PC-9 (cell line): Measurements from ENCODE around the gene CD8B2. TPM values are rescaled to one million over a fixed set of nuclear protein-coding genes. Genes with fewer than 3 reads are reported as not detected.
"Not testable (repeated sequence)": the region's sequence is repeated elsewhere in the genome, so short reads cannot be mapped to it uniquely, and the experiment has no call there.

Experiments used
- BruUV-seq: library from RNA; stranded (reverse); fragments of 400-500 nt; replicated peaks from 2 replicates; lab custom pipeline; 2021; lab: Mats Ljungman, UMichigan
- CTCF ChIA-PET: fragments of 300-600 bp; sonication (Branson Sonifier 250); formaldehyde crosslinking; loops from one replicate; lab custom pipeline; 2022; ENCODE audit warnings: antibody characterized with exemption; lab: Charles Lee
- POLR2A ChIA-PET: fragments of 300-600 bp; sonication (Branson Sonifier 250); formaldehyde crosslinking; loops from one replicate; lab custom pipeline; 2022; ENCODE audit warnings: antibody characterized with exemption; ENCODE audit not compliant: unreplicated experiment; lab: Charles Lee
- DNase-seq, 2 experiments: peaks; one replicate each; pipeline versions ENCODE4 v3.0.0 to v3.0.0-alpha.2; 2015 to 2022; ENCODE audit warnings: mixed read lengths in 1 of 2
- H2AFZ ChIP-seq: fragments of 200-600 bp; sonication (generic); 2 replicates; pipeline ENCODE4 v1.8.1; 2017; ENCODE audit warnings: antibody characterized with exemption
- H3F3A ChIP-seq: fragments of 200-600 bp; sonication (generic); 2 replicates; pipeline ENCODE4 v1.8.1; 2017; ENCODE audit warnings: antibody characterized with exemption, mild to moderate bottlenecking, low read depth; ENCODE audit not compliant: insufficient read depth
- H3K27ac ChIP-seq: fragments of 200-600 bp; sonication (generic); 2 replicates; pipeline ENCODE4 v1.6.1; 2016; ENCODE audit warnings: mixed run types
- H3K27me3 ChIP-seq: fragments of 200-600 bp; sonication (generic); 2 replicates; pipeline ENCODE4 v1.6.1; 2016; ENCODE audit warnings: low read depth, mixed run types; ENCODE audit not compliant: insufficient read depth
- H3K36me3 ChIP-seq: fragments of 200-600 bp; sonication (generic); 2 replicates; pipeline ENCODE4 v1.6.1; 2016; ENCODE audit warnings: low read depth, mixed run types
- H3K4me1 ChIP-seq: fragments of 200-600 bp; sonication (generic); replicated peaks from 2 replicates; pipeline ENCODE4 v1.6.1; 2016; ENCODE audit warnings: mixed run types; ENCODE audit not compliant: insufficient read depth
- H3K4me2 ChIP-seq: fragments of 200-600 bp; sonication (generic); 2 replicates; pipeline ENCODE4 v1.6.1; 2017; ENCODE audit warnings: mixed run types
- H3K4me3 ChIP-seq: fragments of 200-600 bp; sonication (generic); 2 replicates; pipeline ENCODE4 v1.6.1; 2016; ENCODE audit warnings: mixed run types
- H3K79me2 ChIP-seq: fragments of 200-600 bp; sonication (generic); 2 replicates; pipeline ENCODE4 v1.6.1; 2017; ENCODE audit warnings: low read depth, mixed run types
- H3K9me2 ChIP-seq: fragments of 200-600 bp; sonication (generic); 2 replicates; pipeline ENCODE4 v1.8.1; 2017; ENCODE audit warnings: mild to moderate bottlenecking; ENCODE audit not compliant: insufficient read depth
- H3K9me3 ChIP-seq: fragments of 200-600 bp; sonication (generic); 2 replicates; pipeline ENCODE4 v1.8.1; 2016; ENCODE audit warnings: low read depth; ENCODE audit not compliant: insufficient read depth
- H4K20me1 ChIP-seq: fragments of 200-600 bp; sonication (generic); 2 replicates; pipeline ENCODE4 v1.8.1; 2017; ENCODE audit not compliant: insufficient read depth
- intact Hi-C: fragments of 100-400 bp; cut with micrococcal nuclease; formaldehyde crosslinking; loops from one replicate; pipeline ENCODE4 v1.10.0; 2022; ENCODE audit not compliant: unreplicated experiment
- total RNA-seq: library from RNA; stranded (reverse); gene quantifications from 2 replicates; pipeline ENCODE4 v1.2.3, GENCODE V29; 2021

The CD8B2 gene
- total RNA-seq, 1 experiment from 2014 or later, result not detected

- H3K4me2 ChIP-seq, CTCF ChIA-PET, H3K36me3 ChIP-seq, H4K20me1 ChIP-seq, H3F3A ChIP-seq, POLR2A ChIA-PET, H3K27me3 ChIP-seq, H3K9me3 ChIP-seq, intact Hi-C loops, DNase-seq, H3K4me3 ChIP-seq, H3K9me2 ChIP-seq, H2AFZ ChIP-seq, H3K4me1 ChIP-seq, H3K79me2 ChIP-seq, H3K27ac ChIP-seq, BruUV-seq: not testable (repeated sequence)
These were observed 15.2 kb downstream of the CD8B2 start for GRCh38 chr2:106502351-106502750.

GRCh38 chr2:106504192-106504591 is 17.0 kb downstream of the CD8B2 start:
- H3K9me2 ChIP-seq, H3K79me2 ChIP-seq, POLR2A ChIA-PET, DNase-seq, H3K27ac ChIP-seq, H3K4me3 ChIP-seq, H3K4me1 ChIP-seq, H3K4me2 ChIP-seq, H3F3A ChIP-seq, H4K20me1 ChIP-seq, CTCF ChIA-PET, BruUV-seq, H3K36me3 ChIP-seq, H3K9me3 ChIP-seq, H3K27me3 ChIP-seq, H2AFZ ChIP-seq, intact Hi-C loops: not testable (repeated sequence)

GRCh38 chr2:106504787-106505186 is 17.6 kb downstream of the CD8B2 start:
- H3K9me2 ChIP-seq, H3K4me1 ChIP-seq, H2AFZ ChIP-seq, H3K36me3 ChIP-seq, H3F3A ChIP-seq, DNase-seq, H3K27me3 ChIP-seq, H3K9me3 ChIP-seq, H3K4me3 ChIP-seq, intact Hi-C loops, POLR2A ChIA-PET, BruUV-seq, H3K27ac ChIP-seq, H3K4me2 ChIP-seq, CTCF ChIA-PET, H4K20me1 ChIP-seq, H3K79me2 ChIP-seq: not testable (repeated sequence)

GRCh38 chr2:106506002-106506687 is 19.0 kb downstream of the CD8B2 start:
- intact Hi-C loops, H3K4me1 ChIP-seq, CTCF ChIA-PET, H3K4me3 ChIP-seq, H3K27ac ChIP-seq, H3K27me3 ChIP-seq, H3K36me3 ChIP-seq, H3F3A ChIP-seq, H2AFZ ChIP-seq, BruUV-seq, H3K9me3 ChIP-seq, DNase-seq, H3K79me2 ChIP-seq, H4K20me1 ChIP-seq, H3K9me2 ChIP-seq, POLR2A ChIA-PET, H3K4me2 ChIP-seq: not testable (repeated sequence)

- H3K27me3 ChIP-seq, H3K4me3 ChIP-seq, H3K9me3 ChIP-seq, H4K20me1 ChIP-seq, H3K4me1 ChIP-seq, H3F3A ChIP-seq, intact Hi-C loops, H3K79me2 ChIP-seq, H3K27ac ChIP-seq, DNase-seq, H3K9me2 ChIP-seq, BruUV-seq, H3K36me3 ChIP-seq, H2AFZ ChIP-seq, CTCF ChIA-PET, POLR2A ChIA-PET, H3K4me2 ChIP-seq: not testable (repeated sequence)
These were observed 21.7 kb downstream of the CD8B2 start for GRCh38 chr2:106508660-106509373.

- BruUV-seq, H3K27ac ChIP-seq, intact Hi-C loops, H4K20me1 ChIP-seq, H3K4me1 ChIP-seq, H3F3A ChIP-seq, H3K36me3 ChIP-seq, H3K9me2 ChIP-seq, POLR2A ChIA-PET, H3K4me2 ChIP-seq, DNase-seq, CTCF ChIA-PET, H2AFZ ChIP-seq, H3K4me3 ChIP-seq, H3K79me2 ChIP-seq, H3K27me3 ChIP-seq, H3K9me3 ChIP-seq: not testable (repeated sequence)
These were observed 22.2 kb downstream of the CD8B2 start for GRCh38 chr2:106509374-106509770.

GRCh38 chr2:106510791-106511190 is 23.6 kb downstream of the CD8B2 start:
- H2AFZ ChIP-seq, H3K36me3 ChIP-seq, H3K27ac ChIP-seq, H3K4me2 ChIP-seq, DNase-seq, H3K9me2 ChIP-seq, H3K79me2 ChIP-seq, BruUV-seq, H3K9me3 ChIP-seq, CTCF ChIA-PET, H4K20me1 ChIP-seq, H3K27me3 ChIP-seq, H3F3A ChIP-seq, POLR2A ChIA-PET, intact Hi-C loops, H3K4me3 ChIP-seq, H3K4me1 ChIP-seq: not testable (repeated sequence)
